Endothelial cell of umbilical vein (primary cell): ENCODE data around the gene MAPKAP1. TPM values are rescaled to one million over a fixed set of nuclear protein-coding genes. Genes with fewer than 3 reads are reported as not detected.

Source experiments
- BruUV-seq: library from RNA; stranded (reverse); fragments of 400-500 nt; replicated peaks from 2 replicates; lab custom pipeline; 2021; lab: Mats Ljungman, UMichigan
- CTCF ChIA-PET: fragments of 300-600, 350-600 bp; sonication (Branson Sonifier 250); formaldehyde crosslinking; loops from one replicate; lab custom pipeline; 2021; ENCODE audit warnings: antibody characterized with exemption, inconsistent platforms; lab: Charles Lee
- POLR2A ChIA-PET: fragments of 300-600, 350-600 bp; sonication (Branson Sonifier 250); formaldehyde crosslinking; loops from one replicate; lab custom pipeline; 2021; ENCODE audit warnings: antibody characterized with exemption, inconsistent platforms; lab: Charles Lee
- DNase-seq: peaks from one replicate; pipeline ENCODE4 v3.0.0-alpha.2; 2011; ENCODE audit warnings: low read depth, low spot score
- FAIRE-seq: peaks from 2 replicates; lab custom pipeline; 2011; peaks lifted over from hg19 to GRCh38; lab: Jason Lieb, UNC
- H2AFZ ChIP-seq: 2 replicates; pipeline ENCODE4 v1.6.0; 2012; ENCODE audit warnings: low read depth, low read length, control low read depth, inconsistent platforms
- H3K27ac ChIP-seq: 2 replicates; pipeline ENCODE4 v1.5.1; 2011; ENCODE audit warnings: low read depth, mild to moderate bottlenecking, control low read depth, low read length, moderate library complexity; ENCODE audit not compliant: insufficient read depth
- H3K27me3 ChIP-seq, 2 experiments: 2 replicates each; pipeline versions ENCODE4 v1.6.0 to v1.6.1; 2011; ENCODE audit warnings: low read length in 2 of 2, mixed read lengths in 1 of 2; ENCODE audit not compliant: control insufficient read depth in 2 of 2, insufficient read depth in 2 of 2
- H3K36me3 ChIP-seq, 2 experiments: 2 replicates in 1 of 2; 3 replicates in 1 of 2; pipeline ENCODE4 v1.5.1; 2011; ENCODE audit warnings: low read length in 2 of 2, mild to moderate bottlenecking in 1 of 2, moderate library complexity in 1 of 2; ENCODE audit not compliant: control insufficient read depth in 2 of 2, insufficient read depth in 2 of 2; ENCODE audit errors: extremely low read depth in 1 of 2
- H3K4me1 ChIP-seq: 3 replicates; pipeline ENCODE4 v1.5.1; 2011; ENCODE audit warnings: mild to moderate bottlenecking, low read length; ENCODE audit not compliant: control insufficient read depth, insufficient read depth; ENCODE audit errors: extremely low read depth
- H3K4me2 ChIP-seq: 2 replicates; pipeline ENCODE4 v1.6.1; 2011; ENCODE audit warnings: low read length, control low read depth, mixed read lengths; ENCODE audit not compliant: insufficient read depth
- H3K4me3 ChIP-seq, 3 experiments: fragments of 200-600 bp in 1 of 3; sonication (generic), shearing (Covaris generic) in 1 of 3; replicated peaks in 1 of 3; 2 replicates each; pipeline ENCODE4 v1.5.1; 2011 to 2016; ENCODE audit warnings: control low read depth in 3 of 3, low read length in 3 of 3, mild to moderate bottlenecking in 2 of 3, inconsistent platforms in 1 of 3, low read depth in 1 of 3, moderate library complexity in 1 of 3; ENCODE audit not compliant: insufficient read depth in 1 of 3
- H3K79me2 ChIP-seq: 2 replicates; pipeline ENCODE4 v1.6.0; 2012; ENCODE audit warnings: low read length, inconsistent platforms; ENCODE audit not compliant: control insufficient read depth, insufficient read depth
- H3K9ac ChIP-seq: replicated peaks from 2 replicates; pipeline ENCODE3; 2011; ENCODE audit warnings: low read length, control low read depth; ENCODE audit not compliant: insufficient read depth; ENCODE audit errors: extremely low read depth
- H3K9me1 ChIP-seq: replicated peaks from 3 replicates; pipeline ENCODE4 v1.6.0; 2011; ENCODE audit warnings: mild to moderate bottlenecking, low read length; ENCODE audit not compliant: control insufficient read depth, insufficient read depth; ENCODE audit errors: extremely low read depth
- H3K9me3 ChIP-seq: replicated peaks from 2 replicates; pipeline ENCODE4 v1.5.1; 2012; ENCODE audit warnings: low read length, inconsistent platforms; ENCODE audit not compliant: control insufficient read depth, insufficient read depth
- H4K20me1 ChIP-seq: replicated peaks from 2 replicates; pipeline ENCODE3; 2011; ENCODE audit warnings: mild to moderate bottlenecking, low read length; ENCODE audit not compliant: control insufficient read depth, insufficient read depth; ENCODE audit errors: extremely low read depth
- CTCF ChIP-seq, 2 donors: IDR thresholded peaks; 1 replicate in 1 of 2; 2 replicates in 1 of 2; pipeline ENCODE4 v1.5.1; 2011; ENCODE audit warnings: low read length in 2 of 2, mild to moderate bottlenecking in 2 of 2, moderate library complexity in 2 of 2, control low read depth in 1 of 2, inconsistent platforms in 1 of 2, low read depth in 1 of 2; ENCODE audit not compliant: insufficient read depth in 1 of 2; ENCODE audit errors: extremely low read depth in 1 of 2
- EZH2 ChIP-seq: IDR thresholded peaks from 2 replicates; pipeline ENCODE4 v1.6.1; 2012; ENCODE audit warnings: borderline replicate concordance, low read depth, mild to moderate bottlenecking, moderate library complexity, low read length, inconsistent platforms; ENCODE audit not compliant: severe bottlenecking
- FOS ChIP-seq: IDR thresholded peaks from 2 replicates; pipeline ENCODE4 v1.6.1; 2011; ENCODE audit warnings: mild to moderate bottlenecking, low read length, moderate library complexity, borderline replicate concordance; ENCODE audit not compliant: insufficient read depth
- GATA2 ChIP-seq: IDR thresholded peaks from 2 replicates; pipeline ENCODE4 v1.7.0; 2011; ENCODE audit warnings: low read depth, mild to moderate bottlenecking, moderate library complexity, mixed read lengths, low read length; ENCODE audit not compliant: insufficient read length, insufficient read depth
- JUN ChIP-seq: IDR thresholded peaks from 2 replicates; pipeline ENCODE4 v1.6.1; 2011; ENCODE audit warnings: borderline replicate concordance, low read depth; ENCODE audit not compliant: insufficient read length, insufficient read depth
- MAX ChIP-seq: IDR thresholded peaks from 2 replicates; pipeline ENCODE4 v1.6.1; 2011; ENCODE audit not compliant: insufficient read depth, insufficient read length
- MYC ChIP-seq: IDR thresholded peaks from one replicate; pipeline ENCODE4 v1.6.1; 2011; ENCODE audit warnings: mild to moderate bottlenecking, low read depth, low read length
- POLR2A ChIP-seq: IDR thresholded peaks from 2 replicates; pipeline ENCODE4 v1.6.1; 2012; ENCODE audit warnings: low read depth, mild to moderate bottlenecking, control low read depth, low read length
- POLR2AphosphoS5 ChIP-seq: IDR thresholded peaks from 2 replicates; pipeline ENCODE4 v1.6.1; 2012; ENCODE audit warnings: low read depth, mild to moderate bottlenecking, control low read depth, low read length, moderate library complexity; ENCODE audit not compliant: insufficient read depth
- dilution Hi-C: fragments of 300-500 bp; cut with MboI; formaldehyde crosslinking; loops from one replicate; pipeline ENCODE4 v1.15.0; 2019; ENCODE audit warnings: low sequenced_read_pairs; ENCODE audit not compliant: extremely low pct_ligation_motif_present
- intact Hi-C: fragments of 100-400 bp; cut with micrococcal nuclease; formaldehyde crosslinking; loops from one replicate; pipeline ENCODE4 v1.10.0; 2022
- polyA plus RNA-seq, 4 experiments: library from polyadenylated mRNA; depleted of rRNA in 3 of 4; stranded (reverse) in 3 of 4; unstranded in 1 of 4; fragments of >200 nt; gene quantifications; 2 replicates each; pipeline versions ENCODE4 v1.2.1 to v1.2.3, GENCODE V29; 2011 to 2012; ENCODE audit warnings: missing spikeins in 1 of 4
- total RNA-seq: library from RNA; stranded (reverse); gene quantifications from 2 replicates; pipeline ENCODE4 v1.2.3, GENCODE V29; 2021

Gene MAPKAP1
- total and polyA plus RNA-seq, 2 donors (not counting 3 experiments of a cell fraction or from before 2014, with no cell fraction given): 61.9 to 99.1 TPM

- FAIRE-seq: no peak
- ChIA-PET CTCF (interaction anchor here (1.0 to 1.5 kb wide), 2 partner anchors 43 to 106 kb away, joined by 3 read pairs; no protein-coding TSS in a partner anchor), POLR2A (interaction anchor here (1.2 kb wide), 1 partner anchor 105 kb away, joined by 3 read pairs; the partner anchor contains the start of gene MAPKAP1)
- intact Hi-C loops: no loop called here
- no peak for DNase-seq
- peaks cover 2% of the 10 kb centered on the region for H4K20me1 ChIP-seq
- H3K9ac ChIP-seq: no peak overlapping the region
- H3K27me3 ChIP-seq: no peaks in the 10 kb centered on the region
- no peaks in the 10 kb centered on the region for H3K36me3 ChIP-seq
- H3K9me3 ChIP-seq: no peaks in the 10 kb centered on the region
- no peak overlapping the region for H2AFZ ChIP-seq
- H3K79me2 ChIP-seq: peaks cover 43% of the 10 kb centered on the region
- TF ChIP-seq GATA2 (no peak), MAX (no peak), EZH2 (no peak), MYC (no peak), POLR2AphosphoS5 (no peak), JUN (no peak), POLR2A (no peak), CTCF (IDR thresholded peaks at IDR 0.05; ENCODE audit: extremely low read depth in 1 of 2, insufficient read depth in 1 of 2, low read depth in 1 of 2, low read length in 2 of 2) (no peak), FOS (no peak)
- BruUV-seq: no TSS peak
- H3K4me1 ChIP-seq: no peaks in the 10 kb centered on the region
- no peak overlapping the region for H3K4me2 ChIP-seq
- no peak overlapping the region for H3K27ac ChIP-seq
- dilution Hi-C loops: no loop called here
- H3K9me1 ChIP-seq: no peaks in the 10 kb centered on the region
- no peak overlapping the region for H3K4me3 ChIP-seq
Observed at GRCh38 chr9:125601961-125602360, 105.0 kb downstream of the MAPKAP1 start.
